Measurements from ENCODE around the gene TENT5C.

GRCh38 chr1:117653195-117653594 lies 47.3 kb downstream of the TENT5C start:
- no peak for TF ChIP-seq STAT3 (IDR thresholded peaks at IDR 0.05; ENCODE audit: low read depth, low read length)
- TF ChIP-seq POLR2AphosphoS5 (IDR thresholded peaks at IDR 0.05; ENCODE audit: low read length): no peak
- TF ChIP-seq, protein P1, sequence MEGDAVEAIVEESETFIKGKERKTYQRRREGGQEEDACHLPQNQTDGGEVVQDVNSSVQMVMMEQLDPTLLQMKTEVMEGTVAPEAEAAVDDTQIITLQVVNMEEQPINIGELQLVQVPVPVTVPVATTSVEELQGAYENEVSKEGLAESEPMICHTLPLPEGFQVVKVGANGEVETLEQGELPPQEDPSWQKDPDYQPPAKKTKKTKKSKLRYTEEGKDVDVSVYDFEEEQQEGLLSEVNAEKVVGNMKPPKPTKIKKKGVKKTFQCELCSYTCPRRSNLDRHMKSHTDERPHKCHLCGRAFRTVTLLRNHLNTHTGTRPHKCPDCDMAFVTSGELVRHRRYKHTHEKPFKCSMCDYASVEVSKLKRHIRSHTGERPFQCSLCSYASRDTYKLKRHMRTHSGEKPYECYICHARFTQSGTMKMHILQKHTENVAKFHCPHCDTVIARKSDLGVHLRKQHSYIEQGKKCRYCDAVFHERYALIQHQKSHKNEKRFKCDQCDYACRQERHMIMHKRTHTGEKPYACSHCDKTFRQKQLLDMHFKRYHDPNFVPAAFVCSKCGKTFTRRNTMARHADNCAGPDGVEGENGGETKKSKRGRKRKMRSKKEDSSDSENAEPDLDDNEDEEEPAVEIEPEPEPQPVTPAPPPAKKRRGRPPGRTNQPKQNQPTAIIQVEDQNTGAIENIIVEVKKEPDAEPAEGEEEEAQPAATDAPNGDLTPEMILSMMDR (IDR thresholded peaks at IDR 0.05 in 2 of 3, conservative IDR thresholded peaks at IDR 0.05 in 1 of 3; ENCODE audit: control insufficient read depth in 2 of 3, extremely low read depth in 1 of 3, insufficient read depth in 1 of 3, low read depth in 3 of 3, low read length in 3 of 3): no peak
- TF ChIP-seq YBX1 (IDR thresholded peaks at IDR 0.05): no peak
- TF ChIP-seq, protein P2, sequence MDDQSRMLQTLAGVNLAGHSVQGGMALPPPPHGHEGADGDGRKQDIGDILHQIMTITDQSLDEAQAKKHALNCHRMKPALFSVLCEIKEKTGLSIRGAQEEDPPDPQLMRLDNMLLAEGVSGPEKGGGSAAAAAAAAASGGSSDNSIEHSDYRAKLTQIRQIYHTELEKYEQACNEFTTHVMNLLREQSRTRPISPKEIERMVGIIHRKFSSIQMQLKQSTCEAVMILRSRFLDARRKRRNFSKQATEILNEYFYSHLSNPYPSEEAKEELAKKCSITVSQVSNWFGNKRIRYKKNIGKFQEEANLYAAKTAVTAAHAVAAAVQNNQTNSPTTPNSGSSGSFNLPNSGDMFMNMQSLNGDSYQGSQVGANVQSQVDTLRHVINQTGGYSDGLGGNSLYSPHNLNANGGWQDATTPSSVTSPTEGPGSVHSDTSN (IDR thresholded peaks at IDR 0.05; ENCODE audit: insufficient replicate concordance, low read depth, low read length): no peak
- no peak for TF ChIP-seq SPI1 (IDR thresholded peaks at IDR 0.05; ENCODE audit: borderline replicate concordance, insufficient read depth, low read depth, low read length)
- TF ChIP-seq RAD51 (IDR thresholded peaks at IDR 0.05): no peak
- no peak for TF ChIP-seq TCF12 (IDR thresholded peaks at IDR 0.05; ENCODE audit: low read depth, low read length)
- no peak for TF ChIP-seq BRCA1 (IDR thresholded peaks at IDR 0.05; ENCODE audit: low read depth, low read length)
- no peak for TF ChIP-seq EP300 (IDR thresholded peaks at IDR 0.05; ENCODE audit: borderline replicate concordance in 1 of 2, control insufficient read depth in 1 of 2, low read depth in 2 of 2, low read length in 2 of 2)
- no peak for TF ChIP-seq RFX5 (IDR thresholded peaks at IDR 0.05; ENCODE audit: low read depth, low read length)

Data from GM12878 (cell line).